GM23338 (cell line): Measurements from ENCODE around the gene PDHA2. TPM values are rescaled to one million over a fixed set of nuclear protein-coding genes. Genes with fewer than 3 reads are reported as not detected.

Experiments
- ATAC-seq: fragments of 200-7000 bp; cut with Tn5 transposase; 3 replicates; pipeline ENCODE4 v1.9.1; 2020
- DNase-seq: peaks from one replicate; pipeline ENCODE4 v3.0.0-alpha.2; 2015; ENCODE audit warnings: low spot score
- H2AFZ ChIP-seq: fragments of 200-600 bp; sonication (generic); 2 replicates; pipeline ENCODE4 v1.8.0; 2016; ENCODE audit warnings: antibody characterized with exemption, mild to moderate bottlenecking, moderate library complexity
- H3F3A ChIP-seq: fragments of 200-600 bp; sonication (generic); replicated peaks from 2 replicates; pipeline ENCODE4 v1.8.0; 2017; ENCODE audit warnings: antibody characterized with exemption, mixed run types, low read depth
- H3K27ac ChIP-seq: fragments of 200-600 bp; sonication (generic); 2 replicates; pipeline ENCODE4 v1.6.1; 2016; ENCODE audit warnings: low read depth
- H3K27me3 ChIP-seq: fragments of 200-600 bp; sonication (generic); 2 replicates; pipeline ENCODE4 v1.8.0; 2016; ENCODE audit warnings: mild to moderate bottlenecking, mixed run types, moderate library complexity; ENCODE audit not compliant: insufficient read depth
- H3K36me3 ChIP-seq: fragments of 200-600 bp; sonication (generic); 2 replicates; pipeline ENCODE4 v1.8.0; 2016; ENCODE audit warnings: mild to moderate bottlenecking; ENCODE audit not compliant: insufficient read depth
- H3K4me1 ChIP-seq: fragments of 200-600 bp; sonication (generic); 2 replicates; pipeline ENCODE4 v1.8.0; 2016; ENCODE audit warnings: mild to moderate bottlenecking, moderate library complexity; ENCODE audit not compliant: insufficient read depth
- H3K4me2 ChIP-seq: fragments of 200-600 bp; sonication (generic); 2 replicates; pipeline ENCODE4 v1.7.1; 2017; ENCODE audit warnings: mixed run types
- H3K4me3 ChIP-seq: fragments of 200-600 bp; sonication (generic); 2 replicates; pipeline ENCODE4 v1.6.1; 2016; ENCODE audit warnings: mixed run types
- H3K79me2 ChIP-seq: fragments of 200-600 bp; sonication (generic); replicated peaks from 2 replicates; pipeline ENCODE4 v1.8.0; 2017; ENCODE audit warnings: mild to moderate bottlenecking; ENCODE audit not compliant: insufficient read depth
- H3K9me2 ChIP-seq: fragments of 200-600 bp; sonication (generic); 2 replicates; pipeline ENCODE4 v1.8.0; 2017; ENCODE audit not compliant: insufficient read depth
- H4K20me1 ChIP-seq: fragments of 200-600 bp; sonication (generic); replicated peaks from 2 replicates; pipeline ENCODE4 v1.8.0; 2017; ENCODE audit warnings: mild to moderate bottlenecking; ENCODE audit not compliant: insufficient read depth
- H3K27ac Mint-ChIP-seq: 2 replicates; pipeline ENCODE4 v1.8.0; 2020; ENCODE audit warnings: inconsistent platforms, mild to moderate bottlenecking, moderate library complexity, mixed read lengths
- H3K27me3 Mint-ChIP-seq: 3 replicates; pipeline ENCODE4 v1.8.0; 2022; ENCODE audit warnings: low read depth, mild to moderate bottlenecking, moderate library complexity, mixed read lengths, inconsistent platforms; ENCODE audit not compliant: insufficient read depth, poor library complexity
- H3K36me3 Mint-ChIP-seq: 3 replicates; pipeline ENCODE4 v1.8.0; 2021; ENCODE audit warnings: low read depth, mild to moderate bottlenecking, inconsistent platforms, moderate library complexity, mixed read lengths
- H3K4me1 Mint-ChIP-seq: 3 replicates; pipeline ENCODE4 v1.8.0; 2020; ENCODE audit warnings: mild to moderate bottlenecking, inconsistent platforms, mixed read lengths
- H3K4me3 Mint-ChIP-seq: 3 replicates; pipeline ENCODE4 v1.8.0; 2021; ENCODE audit warnings: moderate library complexity, mild to moderate bottlenecking, inconsistent platforms, mixed read lengths
- H3K9me3 Mint-ChIP-seq: 3 replicates; pipeline ENCODE4 v1.8.0; 2020; ENCODE audit warnings: moderate library complexity, mild to moderate bottlenecking, inconsistent platforms, mixed read lengths
- JUNB ChIP-seq: IDR thresholded peaks from one replicate; pipeline ENCODE4 v1.6.1; 2016; ENCODE audit warnings: antibody characterized with exemption; ENCODE audit not compliant: unreplicated experiment
- NANOG ChIP-seq: IDR thresholded peaks from 2 replicates; pipeline ENCODE4 v1.6.1; 2016; ENCODE audit warnings: antibody characterized with exemption, borderline replicate concordance
- ZNF114 ChIP-seq: fragments of 250-450 bp; sonication (Bioruptor Pico); IDR thresholded peaks from 2 replicates; pipeline ENCODE4 v1.5.0; 2020; ENCODE audit warnings: mild to moderate bottlenecking, moderate library complexity
- polyA plus RNA-seq: library from polyadenylated mRNA; unstranded; fragments of >200 nt; fragmentation: Nextera tagmentation; extraction: Ambion mirVana; gene quantifications from 2 replicates; pipeline ENCODE4 v1.2.1, GENCODE V29; 2016
- total RNA-seq: library from RNA; depleted of rRNA; stranded (reverse); fragments of >200 nt; shearing (Covaris generic); gene quantifications from 2 replicates; pipeline ENCODE4 v1.2.3, GENCODE V29; 2014
- TF ChIP-seq, protein P1 (sequence below): IDR thresholded peaks from one replicate; pipeline ENCODE4 v1.6.1; 2018; ENCODE audit warnings: antibody characterized with exemption; ENCODE audit not compliant: unreplicated experiment

The PDHA2 gene
- total and polyA plus RNA-seq, 2 experiments from 2014 or later, result not detected

DNA sequence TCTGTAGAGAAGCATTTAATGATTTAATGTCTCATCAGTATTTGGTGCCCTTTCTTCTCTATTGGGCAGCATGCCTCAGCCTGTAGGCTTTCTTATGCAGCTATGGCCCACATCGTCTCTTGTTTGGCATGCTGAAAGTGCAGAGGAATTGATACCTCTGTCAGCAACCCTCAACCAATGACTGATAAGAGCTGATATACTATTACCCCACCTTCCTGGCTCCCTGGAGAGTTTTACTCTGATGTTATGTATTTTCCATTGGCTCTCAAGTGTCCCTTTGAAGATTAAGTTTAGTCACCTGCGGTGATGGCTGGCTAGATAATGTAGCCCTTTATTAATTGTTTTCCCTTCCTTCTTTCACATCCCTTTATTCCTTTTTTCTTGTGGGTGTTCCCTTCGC is 41.2 kb upstream of the PDHA2 start:
- no peak overlapping the region for H3K4me3 Mint-ChIP-seq
- ATAC-seq (peak; percentile 87), DNase-seq (peak; percentile 54)
- H3K4me1 Mint-ChIP-seq, result peaks cover 5% of the 10 kb centered on the region; the same call in 2 of the 3 replicates
- Histone ChIP-seq H4K20me1 (no peaks in the 10 kb centered on the region), H3K9me2 (no peaks in the 10 kb centered on the region; the same call in 1 of the 2 replicates), H3K4me2 (no peak overlapping the region), H3K79me2 (no peaks in the 10 kb centered on the region), H3K27ac (no peak overlapping the region), H3F3A (no peaks in the 10 kb centered on the region), H3K4me3 (no peak overlapping the region), H2AFZ (no peak overlapping the region), H3K36me3 (no peaks in the 10 kb centered on the region), H3K27me3 (no peaks in the 10 kb centered on the region), H3K4me1 (no peaks in the 10 kb centered on the region)
- H3K36me3 Mint-ChIP-seq, result peaks cover 16% of the 10 kb centered on the region; the same call in 2 of the 3 replicates
- TF ChIP-seq, protein P1, sequence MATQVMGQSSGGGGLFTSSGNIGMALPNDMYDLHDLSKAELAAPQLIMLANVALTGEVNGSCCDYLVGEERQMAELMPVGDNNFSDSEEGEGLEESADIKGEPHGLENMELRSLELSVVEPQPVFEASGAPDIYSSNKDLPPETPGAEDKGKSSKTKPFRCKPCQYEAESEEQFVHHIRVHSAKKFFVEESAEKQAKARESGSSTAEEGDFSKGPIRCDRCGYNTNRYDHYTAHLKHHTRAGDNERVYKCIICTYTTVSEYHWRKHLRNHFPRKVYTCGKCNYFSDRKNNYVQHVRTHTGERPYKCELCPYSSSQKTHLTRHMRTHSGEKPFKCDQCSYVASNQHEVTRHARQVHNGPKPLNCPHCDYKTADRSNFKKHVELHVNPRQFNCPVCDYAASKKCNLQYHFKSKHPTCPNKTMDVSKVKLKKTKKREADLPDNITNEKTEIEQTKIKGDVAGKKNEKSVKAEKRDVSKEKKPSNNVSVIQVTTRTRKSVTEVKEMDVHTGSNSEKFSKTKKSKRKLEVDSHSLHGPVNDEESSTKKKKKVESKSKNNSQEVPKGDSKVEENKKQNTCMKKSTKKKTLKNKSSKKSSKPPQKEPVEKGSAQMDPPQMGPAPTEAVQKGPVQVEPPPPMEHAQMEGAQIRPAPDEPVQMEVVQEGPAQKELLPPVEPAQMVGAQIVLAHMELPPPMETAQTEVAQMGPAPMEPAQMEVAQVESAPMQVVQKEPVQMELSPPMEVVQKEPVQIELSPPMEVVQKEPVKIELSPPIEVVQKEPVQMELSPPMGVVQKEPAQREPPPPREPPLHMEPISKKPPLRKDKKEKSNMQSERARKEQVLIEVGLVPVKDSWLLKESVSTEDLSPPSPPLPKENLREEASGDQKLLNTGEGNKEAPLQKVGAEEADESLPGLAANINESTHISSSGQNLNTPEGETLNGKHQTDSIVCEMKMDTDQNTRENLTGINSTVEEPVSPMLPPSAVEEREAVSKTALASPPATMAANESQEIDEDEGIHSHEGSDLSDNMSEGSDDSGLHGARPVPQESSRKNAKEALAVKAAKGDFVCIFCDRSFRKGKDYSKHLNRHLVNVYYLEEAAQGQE, result no peak
- peak; percentile 45 for TF ChIP-seq NANOG
- H3K9me3 Mint-ChIP-seq, result peaks cover 26% of the 10 kb centered on the region
- H3K27ac Mint-ChIP-seq, result no peak overlapping the region
- no peaks in the 10 kb centered on the region for H3K27me3 Mint-ChIP-seq

DNA sequence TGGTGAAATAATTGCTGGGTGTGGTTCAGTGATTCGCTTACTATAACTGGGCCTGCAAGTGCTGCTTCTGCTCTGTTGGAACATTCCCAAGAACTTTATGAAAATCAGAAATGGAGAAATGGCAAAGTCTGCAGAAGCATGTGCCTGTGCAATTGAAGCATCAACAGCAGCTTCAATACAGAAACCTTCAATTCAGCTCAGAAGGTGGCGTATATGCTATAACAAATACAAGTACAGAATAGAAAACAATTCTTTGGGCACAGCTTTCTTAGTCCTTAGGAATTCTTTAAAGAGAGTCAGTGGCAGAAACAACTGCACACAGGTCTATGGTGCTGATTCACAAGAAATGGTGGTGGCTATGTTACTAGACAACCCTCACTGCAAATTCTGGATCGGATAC is 18.0 kb upstream of the PDHA2 start:
- no peak overlapping the region for H3K4me3 Mint-ChIP-seq
- H3K4me1 ChIP-seq, result 0 out of 2 replicates have a peak, but pooled peaks cover 13% of the 10 kb centered on the region
- no peak overlapping the region for H3K27ac Mint-ChIP-seq
- H3K4me1 Mint-ChIP-seq, result peaks cover 11% of the 10 kb centered on the region; the same call in 2 of the 3 replicates
- H3K9me2 ChIP-seq, result peaks cover 10% of the 10 kb centered on the region; the same call in 1 of the 2 replicates
- TF ChIP-seq NANOG, result no peak
- TF ChIP-seq, protein P1, result no peak
- TF ChIP-seq ZNF114 (CRISPR knock-in tag), result no peak
- TF ChIP-seq JUNB, result no peak
- H3F3A ChIP-seq, result no peaks in the 10 kb centered on the region
- no peak overlapping the region for H3K27ac ChIP-seq
- no peaks in the 10 kb centered on the region for H3K9me3 Mint-ChIP-seq
- peaks cover 2% of the 10 kb centered on the region for H3K27me3 Mint-ChIP-seq
- no peak for ATAC-seq
- DNase-seq, result no peak
- no peak overlapping the region for H2AFZ ChIP-seq
- no peaks in the 10 kb centered on the region for H3K27me3 ChIP-seq
- no peaks in the 10 kb centered on the region for H3K79me2 ChIP-seq
- no peak overlapping the region for H3K4me3 ChIP-seq
- peaks cover 10% of the 10 kb centered on the region; the same call in 1 of the 3 replicates for H3K36me3 Mint-ChIP-seq
- no peak overlapping the region for H3K4me2 ChIP-seq
- no peaks in the 10 kb centered on the region for H3K36me3 ChIP-seq
- H4K20me1 ChIP-seq, result no peaks in the 10 kb centered on the region
